Kidney epithelial cell (primary cell): ENCODE measurements around the gene NEU2. TPM values are rescaled to one million over a fixed set of nuclear protein-coding genes. Genes with fewer than 3 reads are reported as not detected.

ENCODE experiments used
- DNase-seq: peaks from one replicate; pipeline ENCODE4 v3.0.0-alpha.2; 2010; ENCODE audit warnings: low read depth
- H3K27me3 ChIP-seq: 2 replicates; pipeline ENCODE4 v1.6.0; 2011; ENCODE audit warnings: low read length; ENCODE audit not compliant: control insufficient read depth, insufficient read depth
- H3K36me3 ChIP-seq: 2 replicates; pipeline ENCODE4 v1.5.1; 2011; ENCODE audit warnings: low read length; ENCODE audit not compliant: control insufficient read depth, insufficient read depth
- H3K4me3 ChIP-seq: 2 replicates; pipeline ENCODE4 v1.5.1; 2011; ENCODE audit warnings: low read depth, mild to moderate bottlenecking, control low read depth, low read length
- CTCF ChIP-seq: IDR thresholded peaks from 2 replicates; pipeline ENCODE4 v1.5.1; 2011; ENCODE audit warnings: mild to moderate bottlenecking, moderate library complexity, low read length, control low read depth, inconsistent platforms; ENCODE audit not compliant: insufficient read depth, poor library complexity, severe bottlenecking
- total RNA-seq: library from RNA; depleted of rRNA; stranded (reverse); fragments of >200 nt; gene quantifications from 2 replicates; pipeline ENCODE4 v1.2.3, GENCODE V29; 2015

Gene NEU2
- total RNA-seq, 1 donor from 2014 or later = not detected

DNA sequence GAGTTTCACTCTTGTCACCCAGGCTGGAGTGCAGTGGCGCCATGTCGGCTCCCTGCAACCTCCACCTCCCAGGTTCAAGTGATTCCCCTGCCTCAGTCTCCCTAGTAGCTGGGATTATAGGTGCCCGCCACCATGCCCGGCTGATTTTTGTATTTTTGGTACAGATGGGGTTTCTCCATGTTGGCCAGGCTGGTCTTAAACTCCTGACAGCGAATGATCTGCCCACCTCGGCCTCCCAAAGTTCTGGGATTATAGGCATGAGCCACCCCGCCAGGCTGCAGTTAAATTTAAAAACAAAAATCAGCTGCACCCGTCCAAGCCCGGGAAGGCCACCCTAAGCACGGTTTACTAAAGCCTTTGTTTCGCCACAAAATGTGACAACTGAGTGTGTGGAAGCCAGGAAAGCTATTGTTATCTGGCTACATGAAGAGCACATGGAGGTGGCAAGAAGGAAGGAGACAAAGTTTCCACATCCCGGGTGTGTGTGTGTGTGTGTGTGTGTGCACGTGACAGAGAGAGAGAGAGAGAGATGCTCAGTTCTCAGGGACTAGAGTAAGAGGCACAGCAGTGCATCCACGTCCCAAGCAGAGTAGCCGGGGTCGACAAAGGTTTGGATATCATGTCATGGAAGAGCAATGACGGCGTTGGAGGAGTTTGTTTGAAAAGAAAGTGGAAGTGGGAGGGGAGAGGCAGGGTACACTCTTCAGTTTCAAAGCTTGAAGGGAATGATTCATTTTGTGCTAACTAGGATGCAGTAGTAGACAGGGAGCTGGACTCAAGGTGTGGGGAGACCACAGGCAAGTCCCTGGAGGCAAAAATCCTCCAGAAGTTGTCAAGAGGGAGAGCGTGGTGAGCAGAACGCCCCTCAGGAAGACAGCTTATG lies 47.7 kb downstream of the NEU2 start:
- Histone ChIP-seq H3K4me3 (no peak overlapping the region), H3K36me3 (no peaks in the 10 kb centered on the region), H3K27me3 (no peaks in the 10 kb centered on the region)
- TF ChIP-seq CTCF = no peak
- DNase-seq = no peak

- no peak for DNase-seq
- no peaks in the 10 kb centered on the region for H3K36me3 ChIP-seq
- no peak overlapping the region for H3K4me3 ChIP-seq
- no peaks in the 10 kb centered on the region for H3K27me3 ChIP-seq
- no peak for TF ChIP-seq CTCF
Measured at GRCh38 chr2:233080836-233081229, 48.4 kb downstream of the NEU2 start.

DNA sequence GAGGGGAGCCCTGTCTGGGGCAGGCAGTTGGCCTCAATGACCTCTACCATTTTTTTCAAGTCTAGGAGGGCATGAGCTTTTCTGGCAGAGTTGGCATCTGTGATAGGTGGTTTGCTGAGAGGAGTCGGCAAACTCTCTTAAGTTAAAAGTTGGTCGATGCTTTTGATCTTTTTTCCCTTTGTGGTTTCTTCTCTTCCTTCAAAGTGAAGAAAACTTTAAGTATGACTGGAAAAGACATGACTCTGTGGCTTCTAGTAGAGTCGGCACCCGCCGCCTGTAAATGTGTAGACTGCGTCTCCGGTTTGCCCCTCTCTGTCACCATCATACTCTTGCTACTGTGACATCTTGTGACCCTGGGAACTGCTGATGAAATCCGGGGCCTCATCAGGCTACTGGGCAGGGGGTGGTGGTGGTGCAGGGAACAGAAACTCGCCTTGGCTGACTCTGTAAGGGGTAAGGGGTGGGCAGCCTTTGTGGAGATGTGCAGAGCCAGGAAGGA lies 48.8 kb downstream of the NEU2 start:
- no peak overlapping the region for H3K4me3 ChIP-seq
- TF ChIP-seq CTCF = no peak
- H3K27me3 ChIP-seq = no peaks in the 10 kb centered on the region
- no peaks in the 10 kb centered on the region for H3K36me3 ChIP-seq
- no peak for DNase-seq

- no peaks in the 10 kb centered on the region for H3K36me3 ChIP-seq
- H3K4me3 ChIP-seq = no peak overlapping the region
- no peak for DNase-seq
Measured at GRCh38 chr2:233081731-233082221, 49.3 kb downstream of the NEU2 start.

GRCh38 chr2:233082222-233082930 lies 49.9 kb downstream of the NEU2 start:
- Histone ChIP-seq H3K36me3 (no peaks in the 10 kb centered on the region), H3K27me3 (no peaks in the 10 kb centered on the region), H3K4me3 (no peak overlapping the region)
- DNase-seq = no peak
- TF ChIP-seq CTCF = no peak

More at GRCh38 chr2:233081731-233082221, 49.3 kb downstream of the NEU2 start:
- no peaks in the 10 kb centered on the region for H3K27me3 ChIP-seq
- no peak for TF ChIP-seq CTCF
